GM12878 (cell line): ENCODE results near the gene IL31. TPM values are rescaled to one million over a fixed set of nuclear protein-coding genes. Genes with fewer than 3 reads are reported as not detected.

ENCODE experiments used
- ATAC-seq: fragments of 200-7000 bp; cut with Tn5 transposase; 3 replicates; pipeline ENCODE4 v1.9.1; 2020; ENCODE audit warnings: mild to moderate bottlenecking, moderate library complexity
- BruUV-seq: library from RNA; stranded (reverse); fragments of 400-500 nt; replicated peaks from 2 replicates; lab custom pipeline; 2021; lab: Mats Ljungman, UMichigan
- CTCF ChIA-PET: fragments of 300-600 bp; sonication (Branson Sonifier 250); formaldehyde crosslinking; extraction: SDS; loops from one replicate; lab custom pipeline; 2021; ENCODE audit warnings: inconsistent platforms; lab: Yijun Ruan, JAX
- POLR2A ChIA-PET: fragments of 350-600 bp; formaldehyde crosslinking; extraction: SDS; loops from one replicate; lab custom pipeline; 2021; ENCODE audit warnings: inconsistent platforms; lab: Charles Lee
- RAD21 ChIA-PET: fragments of 300-600 bp; sonication (Branson Sonifier 250); formaldehyde crosslinking; loops from one replicate; lab custom pipeline; 2023; ENCODE audit warnings: antibody characterized with exemption; ENCODE audit not compliant: unreplicated experiment; lab: Charles Lee
- SMC1A ChIA-PET: fragments of 300-600 bp; sonication (Branson Sonifier 250); formaldehyde crosslinking; loops from one replicate; lab custom pipeline; 2023; ENCODE audit not compliant: unreplicated experiment, uncharacterized antibody; lab: Charles Lee
- DNase-seq: peaks from one replicate; pipeline ENCODE4 v3.0.0-alpha.2; 2011; ENCODE audit warnings: low read depth, low spot score
- FAIRE-seq: peaks from 3 replicates; lab custom pipeline; 2011; peaks lifted over from hg19 to GRCh38; lab: Jason Lieb, UNC
- H2AFZ ChIP-seq: 2 replicates; pipeline ENCODE4 v1.6.0; 2011; ENCODE audit warnings: low read depth, low read length, control low read depth; ENCODE audit not compliant: control insufficient read depth
- H3K27ac ChIP-seq: 2 replicates; pipeline ENCODE4 v1.5.1; 2011; ENCODE audit warnings: control low read depth; ENCODE audit not compliant: control insufficient read depth, insufficient read depth
- H3K27me3 ChIP-seq, 2 experiments: replicated peaks in 1 of 2; 2 replicates each; pipeline versions ENCODE4 v1.6.0 to v1.6.1; 2011; ENCODE audit warnings: low read length in 1 of 2; ENCODE audit not compliant: control insufficient read depth in 2 of 2, insufficient read depth in 2 of 2
- H3K36me3 ChIP-seq, 2 experiments: 2 replicates each; pipeline ENCODE4 v1.5.1; 2011; ENCODE audit warnings: low read length in 1 of 2; ENCODE audit not compliant: control insufficient read depth in 2 of 2, insufficient read depth in 2 of 2
- H3K4me1 ChIP-seq: 2 replicates; pipeline ENCODE4 v1.6.1; 2011; ENCODE audit warnings: mild to moderate bottlenecking, low read length, moderate library complexity, mixed read lengths; ENCODE audit not compliant: control insufficient read depth, insufficient read depth
- H3K4me2 ChIP-seq: 2 replicates; pipeline ENCODE4 v1.6.0; 2011; ENCODE audit warnings: control low read depth; ENCODE audit not compliant: control insufficient read depth, insufficient read depth
- H3K4me3 ChIP-seq: fragments of 200-600 bp; sonication (generic); 2 replicates; pipeline ENCODE4 v1.5.1; 2016
- H3K79me2 ChIP-seq: 2 replicates; pipeline ENCODE4 v1.6.0; 2011; ENCODE audit warnings: low read length; ENCODE audit not compliant: control insufficient read depth, insufficient read depth
- H3K9ac ChIP-seq: 2 replicates; pipeline ENCODE4 v1.8.0; 2011; ENCODE audit warnings: low read length, control low read depth, mixed read lengths; ENCODE audit not compliant: control insufficient read depth, insufficient read depth
- H3K9me3 ChIP-seq: replicated peaks from 3 replicates; pipeline ENCODE4 v1.5.1; 2011; ENCODE audit warnings: mild to moderate bottlenecking, low read length; ENCODE audit not compliant: control insufficient read depth, insufficient read depth
- H4K20me1 ChIP-seq: 2 replicates; pipeline ENCODE4 v1.6.0; 2011; ENCODE audit not compliant: control insufficient read depth, insufficient read depth
- EZH2 ChIP-seq: IDR thresholded peaks from 2 replicates; pipeline ENCODE4 v1.6.1; 2012; ENCODE audit warnings: low read depth, mild to moderate bottlenecking, control low read depth, inconsistent platforms, low read length, borderline replicate concordance; ENCODE audit not compliant: control insufficient read depth
- MYC ChIP-seq: IDR thresholded peaks from 2 replicates; pipeline ENCODE4 v1.6.1; 2011; ENCODE audit warnings: mild to moderate bottlenecking, low read length, moderate library complexity, inconsistent platforms; ENCODE audit not compliant: insufficient read depth, insufficient replicate concordance, insufficient read length, severe bottlenecking
- SPI1 ChIP-seq: IDR thresholded peaks from 2 replicates; pipeline ENCODE4 v1.6.1; 2011; ENCODE audit warnings: low read depth, mild to moderate bottlenecking, low read length, moderate library complexity, borderline replicate concordance; ENCODE audit not compliant: insufficient read depth
- WGBS: methylation state at CpG from one replicate; pipeline ENCODE4 v1.1.6; 2016; ENCODE audit warnings: low lambda C conversion rate; ENCODE audit not compliant: insufficient replicate concordance, insufficient coverage; ENCODE audit errors: missing lambda C conversion rate; 5-methylcytosine and 5-hydroxymethylcytosine counted together
- in situ Hi-C: fragments of 300-500 bp; cut with MboI; formaldehyde crosslinking; loops from 9 replicates; pipeline ENCODE4 v1.14.3; 2018; ENCODE audit warnings: mixed read lengths
- intact Hi-C: fragments of 100-400 bp; cut with micrococcal nuclease; formaldehyde crosslinking; loops from one replicate; pipeline ENCODE4 v1.14.2; 2022; ENCODE audit not compliant: unreplicated experiment
- polyA plus RNA-seq, 11 experiments: library from polyadenylated mRNA; depleted of rRNA in 4 of 11; unstranded in 6 of 11; stranded (reverse) in 5 of 11; fragments of >200 nt; fragmentation: Nextera tagmentation in 4 of 11; fragmentation: Illumina TruSeq in 1 of 11; extraction: Ambion mirVana in 4 of 11; extraction: Trizol in 1 of 11; gene quantifications; 1 replicate in 1 of 11; 2 replicates in 10 of 11; pipeline versions ENCODE4 v1.2.1 to v1.2.3, GENCODE V29; 2011 to 2016; ENCODE audit warnings: inconsistent platforms in 2 of 11, missing spikeins in 2 of 11, low read depth in 1 of 11
- total RNA-seq, 4 experiments: library from RNA; depleted of rRNA in 3 of 4; stranded (reverse); fragments of >200 nt in 3 of 4; fragmentation: Illumina TruSeq in 1 of 4; extraction: Trizol in 1 of 4; gene quantifications; 2 replicates each; pipeline versions ENCODE4 v1.2.1 to v1.2.3, GENCODE V29; 2013 to 2021

IL31 gene
- total and polyA plus RNA-seq, 10 of the 15 experiments (the other 5 are each of a cell fraction or from before 2014, with no cell fraction given) = not detected

GRCh38 chr12:122123761-122124145 is 50.3 kb downstream of the IL31 start:
- Histone ChIP-seq H3K79me2 (no peaks in the 10 kb centered on the region), H4K20me1 (no peaks in the 10 kb centered on the region), H3K4me1 (no peaks in the 10 kb centered on the region; the same call in 1 of the 2 replicates), H3K9ac (no peak overlapping the region), H3K27me3 (no peaks in the 10 kb centered on the region), H3K4me3 (no peak overlapping the region), H3K9me3 (no peaks in the 10 kb centered on the region), H3K4me2 (no peak overlapping the region), H3K27ac (no peak overlapping the region), H2AFZ (no peak overlapping the region), H3K36me3 (peaks cover 0 to 2% of the 10 kb centered on the region in 2 experiments; a peak in 2 of 4 replicates)
- DNase-seq (no peak), FAIRE-seq (no peak), ATAC-seq (no peak)
- intact Hi-C loops = loop anchor here (1.0 to 5.0 kb wide), 3 partner anchors 59 to 206 kb away; partner anchors contain the start of gene CFAP251
- no peak for TF ChIP-seq SPI1
- TF ChIP-seq MYC = no peak
- TF ChIP-seq EZH2 = no peak
- BruUV-seq = no TSS peak
- SMC1A ChIA-PET = interaction anchor here (0.9 to 2.5 kb wide), 10 partner anchors 35 to 328 kb away, joined by 3 to 33 read pairs (median 4); no protein-coding TSS in a partner anchor
- RAD21 ChIA-PET = interaction anchor here (0.9 to 3.2 kb wide), 6 partner anchors 42 to 206 kb away, joined by 3 to 32 read pairs (median 5); partner anchors contain the start of gene CFAP251
- POLR2A ChIA-PET = interaction anchor here (0.5 kb wide), 1 partner anchor 8 kb away, joined by 8 read pairs; no protein-coding TSS in a partner anchor
- in situ Hi-C loops = loop anchor here (5.0 kb wide), 1 partner anchor 66 kb away; no protein-coding TSS in a partner anchor
- CTCF ChIA-PET = interaction anchor here (0.8 to 4.8 kb wide), 28 partner anchors 9 to 548 kb away, joined by 3 to 86 read pairs (median 6); partner anchors contain the start of genes CFAP251 and MLXIP
- WGBS = 73% methylated on average over 9 of the region's 9 CpGs
